Measurements from ENCODE around the gene LHX6.

Gene LHX6

DNA sequence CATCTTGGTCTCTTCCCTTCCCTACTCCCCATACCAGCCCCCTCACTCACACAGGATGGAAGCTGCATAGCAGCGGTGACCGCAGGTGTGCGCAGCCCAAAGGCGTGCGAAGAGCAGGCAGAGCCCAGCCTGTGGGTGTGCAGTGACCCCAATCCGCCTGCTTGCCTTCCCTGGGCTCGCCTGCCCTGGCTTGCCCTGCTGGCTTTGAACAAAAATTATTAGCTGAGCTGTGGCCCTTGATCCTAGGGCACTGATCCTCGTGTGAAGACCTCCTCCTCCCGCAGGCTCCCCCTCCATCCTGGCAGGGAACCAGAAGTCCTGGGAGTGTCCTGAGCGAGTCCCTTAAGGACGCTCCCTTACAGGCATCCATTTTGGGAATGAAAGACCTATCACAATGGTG is 37.2 kb downstream of the LHX6 start:
- no peak for DNase-seq (ENCODE audit: low read depth in 2 of 2)

DNA sequence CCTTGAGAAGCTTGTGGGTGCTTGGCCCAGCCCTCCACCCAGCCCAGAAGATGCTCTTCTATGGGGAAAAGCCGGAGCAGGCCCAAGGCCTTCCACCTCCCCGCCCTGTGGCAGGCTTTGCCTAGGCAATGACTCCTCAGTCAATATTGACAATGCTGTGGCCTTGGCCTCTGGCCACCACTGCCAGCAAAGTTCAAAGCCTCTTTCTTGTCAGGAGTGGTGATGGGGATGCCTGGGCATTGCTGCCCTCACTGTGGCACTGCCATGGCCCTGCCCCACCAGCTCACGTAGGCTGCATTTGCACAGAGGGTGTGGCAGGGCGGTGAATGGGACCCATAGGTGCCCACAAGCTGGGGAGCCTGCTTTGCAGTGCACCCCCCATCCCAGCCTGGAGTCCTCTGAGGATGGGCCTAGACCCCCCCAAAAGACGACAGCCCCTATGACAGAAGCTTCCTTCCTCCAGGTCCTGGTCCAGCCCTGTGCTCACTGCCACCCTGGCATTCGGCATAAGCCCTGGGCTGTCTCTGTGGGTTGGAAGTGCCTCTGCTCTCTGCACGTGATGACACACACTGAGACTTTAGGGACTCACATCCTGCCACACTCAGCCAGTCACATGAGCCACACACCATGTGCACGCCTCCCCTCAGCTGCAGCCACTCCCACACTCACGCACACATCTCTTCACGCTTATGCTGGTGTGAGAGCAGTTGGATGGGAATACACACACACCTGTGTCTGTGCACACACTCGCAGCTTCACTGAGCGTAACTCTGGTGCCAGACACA is 38.0 kb downstream of the LHX6 start:
- no peak for DNase-seq (ENCODE audit: low read depth in 2 of 2)

DNA sequence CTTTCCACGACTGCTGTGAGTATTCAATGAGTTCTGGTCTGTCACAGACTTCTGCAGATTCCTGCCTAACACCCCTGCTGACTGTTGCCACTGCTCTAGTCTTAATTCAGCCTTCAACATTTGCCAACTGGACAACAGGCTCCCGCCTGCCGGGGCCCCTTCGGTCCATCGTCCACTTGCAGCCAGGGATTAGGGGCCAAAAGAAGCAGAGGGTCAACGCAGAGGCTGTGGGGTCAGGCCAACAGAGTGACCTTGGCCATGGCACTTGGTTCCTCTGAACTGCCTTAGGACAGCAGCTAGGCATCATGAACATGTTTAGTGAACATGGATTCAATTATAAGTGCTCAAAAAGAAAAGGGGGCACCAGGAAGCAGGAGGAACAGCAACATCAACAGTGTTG is 40.4 kb downstream of the LHX6 start:
- DNase-seq (ENCODE audit: low read depth in 2 of 2), result no peak

DNA sequence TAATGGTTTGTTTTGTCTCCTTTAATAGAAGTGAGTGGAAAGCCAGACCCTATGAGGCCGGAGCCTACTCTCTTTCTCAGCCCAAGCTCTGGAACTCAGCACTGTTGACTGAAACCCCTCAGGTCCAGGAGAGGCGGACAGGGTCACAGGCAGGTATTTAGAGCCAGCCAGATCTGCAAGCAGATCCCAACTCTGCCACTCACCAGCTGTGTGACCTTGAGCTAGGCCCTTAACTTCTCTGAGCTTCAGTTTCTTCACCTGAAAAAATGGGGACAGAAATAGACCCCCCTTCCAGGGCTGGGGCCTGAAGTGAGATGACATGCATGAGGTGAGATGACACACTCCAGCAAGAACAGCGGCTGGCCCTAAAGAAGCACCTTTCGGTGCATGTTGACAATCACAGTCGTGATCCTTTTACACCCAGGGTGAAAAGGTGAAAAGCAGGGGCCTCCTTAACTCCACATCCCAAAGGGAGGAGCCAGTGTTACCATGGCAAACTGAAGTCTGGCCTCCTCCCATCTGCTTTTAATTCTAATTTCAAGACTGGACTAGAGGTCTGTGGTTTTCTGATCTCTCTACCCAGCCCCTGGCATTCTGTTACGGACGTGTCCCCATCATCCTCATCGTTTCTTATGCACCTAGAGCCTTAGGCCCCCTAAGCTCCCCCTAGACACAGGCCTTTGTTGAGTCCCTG is 41.8 kb downstream of the LHX6 start:
- no peak for DNase-seq (ENCODE audit: low read depth in 2 of 2)

DNA sequence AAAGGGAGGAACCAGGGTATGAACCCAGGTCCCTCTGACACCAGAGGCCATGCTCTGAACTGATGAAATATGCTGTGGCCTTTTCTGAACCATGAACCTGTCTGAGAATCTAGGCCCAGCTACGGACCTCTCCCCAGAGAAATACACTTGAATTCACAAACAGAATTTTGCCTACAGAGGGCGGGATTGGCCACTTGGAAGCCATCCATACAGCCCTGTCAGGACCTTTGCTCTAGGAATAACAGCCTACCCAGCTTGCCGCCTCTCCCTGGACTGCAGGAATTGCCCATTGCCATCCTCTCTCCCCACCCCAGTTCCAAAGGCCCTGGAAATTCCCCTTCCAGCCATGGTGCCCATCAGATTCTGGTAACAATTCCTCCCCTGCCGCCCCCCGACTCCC is 42.5 kb downstream of the LHX6 start:
- no peak for DNase-seq (ENCODE audit: low read depth in 2 of 2)

DNA sequence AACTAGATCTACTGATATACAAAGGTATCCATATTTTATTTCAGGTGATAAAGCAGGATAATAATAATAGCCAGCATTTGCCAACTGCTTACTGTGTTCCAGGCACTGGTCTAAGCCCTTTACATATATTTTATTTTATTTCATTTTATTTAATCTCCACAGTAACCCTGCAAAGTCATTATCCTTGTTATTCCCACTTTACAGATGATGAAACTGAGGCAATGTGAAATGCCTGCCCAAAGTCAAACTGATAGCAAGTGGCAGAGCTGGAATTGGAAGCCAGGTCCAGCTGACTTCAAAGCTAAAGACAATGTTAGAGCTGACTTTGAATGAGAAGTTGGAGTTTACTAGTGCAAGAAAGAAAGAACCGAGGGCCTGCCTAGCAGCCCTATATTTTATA is 44.2 kb downstream of the LHX6 start:
- no peak for DNase-seq (ENCODE audit: low read depth in 2 of 2)

DNA sequence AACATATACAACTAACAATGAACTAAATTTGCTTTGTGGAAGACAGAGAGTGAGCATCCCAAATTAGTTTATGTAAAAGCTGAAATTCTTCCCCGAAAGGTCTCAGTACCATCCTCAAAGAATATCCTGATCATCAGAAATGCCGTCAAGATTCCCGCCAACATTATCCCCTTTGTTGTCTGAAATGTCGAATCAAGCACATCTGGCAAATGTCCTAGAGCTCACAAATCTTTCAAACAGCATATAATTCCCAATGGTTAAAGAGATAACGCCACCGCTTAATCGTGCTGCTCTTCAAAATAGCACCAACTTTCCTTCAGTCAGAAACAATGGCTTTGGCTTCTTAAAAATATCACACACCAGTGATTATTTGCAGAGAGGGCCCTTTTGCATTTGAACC is 45.3 kb downstream of the LHX6 start:
- DNase-seq (ENCODE audit: low read depth in 2 of 2), result no peak

DNA sequence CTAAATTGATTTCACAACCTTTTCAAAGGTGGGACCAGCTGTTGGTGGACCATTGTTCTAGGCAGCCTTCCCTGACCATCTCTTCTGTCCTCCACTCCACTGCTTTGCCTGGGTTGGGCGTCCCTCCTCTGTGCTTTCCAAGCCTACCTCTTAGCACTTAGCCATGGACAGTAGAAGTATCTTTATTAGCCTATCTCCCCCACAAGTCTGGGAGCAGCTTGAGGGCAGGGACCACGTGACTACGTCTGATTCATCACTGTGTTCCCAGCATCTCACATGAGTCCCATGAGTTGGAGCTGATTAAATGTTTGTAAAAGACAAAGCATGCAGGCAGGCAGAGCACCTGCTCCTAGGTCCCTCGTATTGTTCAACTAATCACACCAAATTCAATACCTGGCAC is 48.1 kb downstream of the LHX6 start:
- DNase-seq (ENCODE audit: low read depth in 2 of 2), result no peak

DNA sequence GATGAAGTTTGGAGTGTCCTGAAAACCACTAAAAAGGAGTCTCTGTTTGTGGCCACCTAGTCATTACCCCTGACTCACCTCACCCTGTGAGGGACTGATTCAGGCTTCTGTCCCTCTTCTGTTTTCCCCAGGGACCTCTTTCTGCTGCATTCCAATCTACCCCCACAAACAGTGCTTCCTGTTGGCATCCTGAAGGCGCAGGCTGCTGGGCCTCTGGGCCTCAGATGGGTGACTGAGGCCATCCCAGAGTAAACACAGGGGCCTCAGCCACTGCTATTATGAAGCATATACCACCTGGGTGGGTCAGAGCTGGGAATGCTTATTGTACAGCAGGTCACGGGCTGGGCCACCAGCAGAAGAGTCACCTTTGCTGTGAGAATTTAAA is 49.1 kb downstream of the LHX6 start:
- no peak for DNase-seq (ENCODE audit: low read depth in 2 of 2)

DNA sequence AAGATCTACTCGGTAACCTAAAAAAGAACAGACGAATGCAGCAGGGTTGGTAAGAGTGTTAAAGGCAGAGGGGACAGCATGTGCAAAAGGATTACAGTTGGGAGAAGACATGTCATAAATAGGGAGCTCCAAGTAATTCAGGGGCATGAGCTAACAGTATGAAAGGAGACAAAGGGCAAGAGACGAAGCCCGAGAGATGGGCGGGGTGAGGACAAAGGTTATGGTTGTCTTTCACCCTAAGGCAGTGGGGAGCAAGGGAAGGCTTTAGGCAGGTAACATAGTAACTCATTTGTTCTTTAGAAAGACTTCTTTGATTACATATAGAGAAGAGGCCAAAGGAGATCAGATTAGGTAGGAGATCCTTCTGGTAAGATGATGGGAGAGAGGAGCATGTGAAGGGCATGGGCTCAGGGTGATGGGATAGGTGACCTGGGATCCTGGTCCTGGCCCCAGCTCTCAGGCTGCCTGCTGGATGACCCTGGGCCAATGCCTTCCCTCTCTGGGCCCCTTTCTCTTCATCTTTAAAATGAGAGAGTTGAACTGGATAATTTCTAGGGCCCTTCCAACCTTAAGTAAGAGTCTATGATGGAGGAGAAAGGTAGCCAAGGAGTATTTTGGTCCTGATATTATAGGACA is 49.6 kb downstream of the LHX6 start:
- no peak for DNase-seq (ENCODE audit: low read depth in 2 of 2)

DNA sequence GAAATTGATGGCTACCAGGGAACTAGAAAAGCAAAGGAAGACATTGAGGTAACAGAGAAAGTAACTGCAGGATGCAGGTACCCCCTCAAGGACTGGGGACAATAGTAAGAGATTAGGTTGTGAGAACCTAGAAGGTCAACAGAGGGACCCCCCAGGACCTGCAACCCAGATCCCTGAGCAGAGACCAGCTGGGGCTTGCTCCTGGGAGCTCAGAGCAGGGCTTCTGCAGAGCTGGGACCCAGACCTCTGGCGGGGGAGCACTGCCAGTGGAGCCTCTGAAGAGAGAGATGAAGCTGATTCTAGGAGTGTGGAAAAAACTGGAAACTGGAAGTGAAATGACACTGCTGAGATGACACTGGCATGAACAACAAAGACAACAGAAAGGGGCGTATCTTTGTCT is 51.8 kb downstream of the LHX6 start:
- no peak for DNase-seq (ENCODE audit: low read depth in 2 of 2)

DNA sequence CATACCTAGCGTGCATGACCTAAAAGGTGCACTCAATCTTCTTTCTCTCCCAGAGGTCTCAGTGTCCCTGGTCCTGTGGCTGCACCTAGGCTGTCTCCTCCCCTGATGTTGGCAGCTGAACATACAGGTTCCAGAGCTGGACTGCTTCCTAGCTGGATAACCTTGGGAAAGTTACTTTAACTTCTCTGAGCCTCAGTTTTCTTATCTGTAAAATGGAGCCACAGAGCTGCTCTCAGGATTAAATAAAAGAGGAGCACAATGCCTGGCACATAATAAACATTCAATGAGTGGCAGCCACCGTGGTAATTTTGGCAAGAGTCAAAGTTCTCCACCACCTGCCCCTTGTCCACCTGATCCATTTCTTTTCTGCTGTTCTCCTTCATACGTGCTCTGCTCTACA is 55.1 kb downstream of the LHX6 start:
- DNase-seq (ENCODE audit: low read depth in 2 of 2), result no peak

DNA sequence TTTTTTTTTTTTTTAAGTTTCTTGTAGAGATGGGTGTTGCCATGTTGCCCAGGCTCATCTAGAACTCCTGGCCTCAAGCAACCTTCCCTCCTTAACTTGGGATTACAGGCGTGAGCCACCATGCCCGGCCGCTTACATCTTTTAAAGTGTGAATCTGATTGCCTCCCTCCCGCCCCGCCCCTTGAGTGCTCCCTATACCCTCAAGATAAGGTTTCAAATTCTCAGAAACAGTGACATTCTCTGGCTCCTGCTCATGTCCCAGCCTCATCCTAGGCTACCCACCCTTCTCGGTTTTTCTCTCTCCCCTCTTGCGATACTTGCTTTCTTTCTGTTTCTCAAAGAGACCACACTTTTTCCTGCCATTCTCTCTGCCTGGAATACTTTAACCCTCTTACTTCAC is 56.6 kb downstream of the LHX6 start:
- DNase-seq (ENCODE audit: low read depth in 2 of 2), result no peak

DNA sequence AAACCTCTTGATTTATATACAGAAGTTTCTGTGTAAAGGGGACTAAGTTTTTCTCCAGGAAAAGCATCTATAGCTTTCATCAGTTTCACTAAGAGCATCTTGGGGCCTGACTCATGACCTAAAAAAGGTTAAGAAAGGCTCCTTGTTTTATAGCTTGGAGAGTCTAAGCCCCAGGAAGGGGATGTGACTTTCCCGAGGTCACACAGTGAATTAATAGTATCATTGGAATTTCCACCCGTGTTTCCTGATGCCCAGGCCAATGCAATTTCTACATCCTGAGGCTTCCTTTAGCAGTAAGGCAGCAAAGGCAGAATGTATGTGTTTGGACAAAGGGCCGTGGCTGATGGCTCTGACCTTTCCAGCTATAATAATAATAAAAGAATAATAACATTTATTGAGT is 60.4 kb downstream of the LHX6 start:
- no peak for DNase-seq (ENCODE audit: low read depth in 2 of 2)

DNA sequence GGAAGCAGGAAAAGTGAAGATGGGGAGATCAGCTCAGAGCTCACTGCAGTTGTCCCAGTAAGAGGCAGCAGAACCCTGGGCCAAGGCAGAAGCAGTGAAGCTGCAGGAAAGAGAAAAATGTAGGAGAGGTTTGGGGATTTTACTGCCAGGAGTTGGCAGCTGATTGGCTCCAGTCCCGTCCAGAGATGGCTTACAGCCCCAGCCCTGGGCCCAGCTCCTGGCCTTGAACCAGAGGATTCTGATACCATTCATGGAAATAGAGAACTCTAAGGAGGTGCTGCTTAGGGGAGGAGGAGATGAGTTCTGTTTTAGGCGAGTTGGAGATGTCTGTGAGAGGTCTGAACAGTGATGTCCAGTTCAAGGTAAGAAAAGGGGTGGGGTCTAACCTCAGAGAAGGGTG is 64.5 kb downstream of the LHX6 start:
- DNase-seq (ENCODE audit: low read depth in 2 of 2), result no peak

DNA sequence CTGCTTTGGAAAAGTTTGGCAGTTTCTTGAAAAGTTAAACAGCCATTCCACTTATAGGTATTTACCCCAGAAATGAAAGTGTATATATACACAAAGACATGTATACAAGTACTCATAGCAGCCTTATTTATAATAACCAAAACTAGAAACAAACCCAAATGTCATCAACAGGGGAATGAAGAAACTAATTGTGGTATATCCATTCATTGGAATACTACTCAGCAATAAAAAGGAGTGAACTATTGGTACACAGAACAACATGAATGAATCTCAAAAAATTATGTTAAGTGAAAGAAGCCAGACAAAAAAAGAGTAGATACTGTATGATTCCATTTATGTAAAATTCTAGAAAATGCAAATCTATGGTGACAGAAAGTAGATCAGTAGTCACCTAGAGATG is 66.3 kb downstream of the LHX6 start:
- DNase-seq (ENCODE audit: low read depth in 2 of 2), result no peak

DNA sequence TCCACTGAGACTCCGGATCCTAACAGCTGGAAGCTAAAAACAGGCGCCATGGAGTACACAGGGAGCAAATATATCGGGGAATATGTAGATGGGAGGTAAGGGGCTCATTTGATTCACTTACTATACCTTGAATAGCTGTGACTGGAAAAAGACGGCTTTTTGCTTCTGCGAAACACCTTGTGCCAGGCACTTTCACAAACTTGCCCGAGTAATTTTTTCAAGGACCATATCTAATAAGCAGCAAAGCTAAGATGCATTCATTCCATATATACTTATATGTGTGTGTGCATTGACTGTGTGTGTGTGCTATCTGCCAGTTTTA is 68.9 kb downstream of the LHX6 start:
- DNase-seq (ENCODE audit: low read depth in 2 of 2), result no peak

DNA sequence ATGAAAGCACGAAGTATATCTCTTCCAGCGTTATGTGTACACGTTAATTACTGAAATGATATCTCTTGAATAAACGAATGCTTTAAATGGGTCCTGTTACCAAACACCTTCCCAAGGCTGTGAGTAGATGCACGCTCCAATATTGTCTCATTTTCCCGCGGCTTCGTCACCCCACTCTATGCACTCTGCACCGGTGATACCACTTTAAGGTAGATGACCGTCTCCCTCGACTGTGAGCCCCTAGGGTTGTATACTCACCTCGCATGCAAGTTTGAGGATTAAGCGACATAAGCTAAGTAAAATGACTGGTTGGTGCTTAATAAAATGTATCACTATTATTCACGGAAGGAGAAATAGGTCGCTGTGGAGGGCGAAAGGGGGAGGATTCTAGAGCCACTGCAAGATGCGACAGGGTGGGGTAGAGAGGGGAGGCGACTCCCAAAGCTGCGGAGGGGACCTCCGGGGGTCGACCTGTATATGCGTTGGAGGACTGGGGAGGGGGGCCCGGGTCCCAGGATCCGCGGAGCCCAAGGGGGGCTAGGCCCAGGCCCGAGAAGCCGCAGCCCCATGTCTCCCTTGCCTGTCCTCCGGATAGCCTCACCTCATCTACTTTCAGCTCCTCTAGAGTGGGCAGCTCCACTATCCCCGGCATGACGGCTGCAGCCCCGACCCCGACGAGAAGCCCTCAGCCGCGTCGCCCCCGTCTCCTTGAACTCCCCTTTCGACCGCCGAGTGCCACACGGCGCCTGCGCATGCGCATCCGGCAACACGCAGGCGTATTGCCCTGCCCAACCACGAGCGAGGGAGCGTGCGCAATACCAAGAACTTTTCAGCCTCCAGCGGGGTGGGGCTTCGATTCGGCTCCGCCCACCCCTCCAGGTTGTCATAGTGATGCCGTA is 69.5 kb downstream of the LHX6 start, which contains the start of the genes MORN5 and NDUFA8:
MORN5 (plus strand) TSS at position 883 of the 899 bp plus-strand sequence. CDS start 65 bp downstream, outside the sequence.
NDUFA8 (minus strand) TSS at position 754 of the 899 bp plus-strand sequence; CDS start at position 652, 102 bp downstream.
- peak; percentile 88 to 95 for DNase-seq (ENCODE audit: low read depth in 2 of 2)

DNA sequence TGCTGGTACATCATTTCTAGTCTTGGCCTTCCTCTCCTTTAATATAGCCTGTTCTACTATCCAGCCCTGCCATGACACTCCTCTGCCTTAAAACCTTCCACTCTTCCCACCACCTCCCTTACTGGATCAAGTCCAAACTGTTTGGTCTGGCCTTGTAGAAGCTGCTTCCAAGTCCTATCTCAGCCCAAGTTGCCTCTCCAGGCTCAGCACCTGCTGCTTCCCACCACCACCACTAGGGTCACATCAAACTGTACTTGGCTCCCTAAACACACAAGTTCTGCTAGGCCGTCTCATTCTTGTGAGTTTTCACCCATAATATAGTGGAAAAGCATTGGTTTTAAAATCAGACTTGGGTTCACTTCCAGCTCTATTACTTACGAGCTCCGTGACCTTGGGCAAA is 70.6 kb downstream of the LHX6 start:
- peak in 1 of 2 experiments; percentile 6 for DNase-seq (ENCODE audit: low read depth in 2 of 2)

DNA sequence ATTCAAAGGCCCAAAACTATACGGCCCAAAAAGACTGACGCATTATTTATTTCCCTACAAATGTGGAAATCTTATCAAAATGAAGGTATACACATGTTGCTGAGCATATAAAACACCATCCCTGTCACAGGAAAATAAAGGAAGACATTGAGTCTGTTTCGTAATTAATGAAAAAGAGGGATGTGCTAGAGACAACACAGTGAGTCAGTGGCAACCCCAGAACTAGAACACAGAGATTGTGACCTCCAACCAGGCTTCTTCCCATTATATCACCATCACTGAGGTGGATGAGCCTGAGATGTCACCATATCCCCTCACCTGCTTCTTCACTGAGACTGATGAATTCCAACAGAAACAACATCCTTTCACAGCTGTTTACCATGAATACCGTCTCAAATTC is 73.0 kb downstream of the LHX6 start:
- DNase-seq (ENCODE audit: low read depth in 2 of 2), result no peak

Measured in stimulated activated CD4-positive, alpha-beta T cell treated with anti-CD3 and anti-CD28 coated beads, Interleukin-12 subunit alpha, Interleukin-12 subunit beta, amount 100 ng/mL, for 24 hours (primary cell).